Central memory CD8-positive, alpha-beta T cell (primary cell): Measurements from ENCODE around the gene SMCO3.

ENCODE experiments used
- ATAC-seq: fragments of 150-1000 bp; cut with Tn5 transposase; replicated peaks from 2 replicates; pipeline ENCODE4 v1.10.0; 2022; ENCODE audit warnings: mild to moderate bottlenecking, moderate FRiP score, moderate number of reproducible peaks; ENCODE audit not compliant: poor library complexity, severe bottlenecking; ENCODE audit errors: extremely low read depth
- DNase-seq, 2 donors: peaks; one replicate each; pipeline ENCODE4 v3.0.0; 2021; ENCODE audit warnings: low spot score in 2 of 2
- H3K27ac Mint-ChIP-seq: one replicate; pipeline ENCODE4 v1.8.0; 2022; ENCODE audit warnings: low read depth, mild to moderate bottlenecking, moderate library complexity, mixed read lengths
- H3K27me3 Mint-ChIP-seq: one replicate; pipeline ENCODE4 v1.8.0; 2022; ENCODE audit warnings: mixed read lengths
- H3K36me3 Mint-ChIP-seq: one replicate; pipeline ENCODE4 v1.8.0; 2022; ENCODE audit warnings: mild to moderate bottlenecking, moderate library complexity, mixed read lengths; ENCODE audit not compliant: insufficient read depth
- H3K4me1 Mint-ChIP-seq: one replicate; pipeline ENCODE4 v1.8.0; 2022; ENCODE audit warnings: mixed read lengths
- H3K4me3 Mint-ChIP-seq: one replicate; pipeline ENCODE4 v1.8.0; 2022; ENCODE audit warnings: mild to moderate bottlenecking, moderate library complexity, mixed read lengths
- H3K9me3 Mint-ChIP-seq: one replicate; pipeline ENCODE4 v1.8.0; 2022; ENCODE audit warnings: mixed read lengths

Gene SMCO3

DNA sequence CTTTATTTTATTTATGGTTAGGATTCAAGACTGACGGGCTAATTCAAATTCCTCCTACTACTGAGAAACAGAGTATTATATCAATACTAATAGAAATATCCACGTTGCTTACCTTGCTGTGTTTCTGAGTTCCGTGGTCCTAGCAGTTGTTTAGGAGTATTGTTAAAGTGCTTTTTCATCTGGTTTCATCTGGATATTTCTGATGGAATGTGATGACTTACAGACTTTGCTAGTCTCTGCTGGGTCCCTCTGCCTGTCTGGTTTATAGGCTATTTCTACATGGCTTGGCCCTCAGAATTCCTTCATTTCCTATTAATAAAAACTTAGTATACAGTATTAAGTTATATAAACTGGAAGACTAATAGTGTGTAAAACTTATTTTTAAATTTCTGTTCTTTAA lies at the start of gene SMCO3:
Gene SMCO3, minus strand, starts transcription at position 169 of the 400 bp plus-strand sequence. CDS start 7,502 bp downstream, outside the sequence.
- no peaks in the 10 kb centered on the region for H3K36me3 Mint-ChIP-seq

DNA sequence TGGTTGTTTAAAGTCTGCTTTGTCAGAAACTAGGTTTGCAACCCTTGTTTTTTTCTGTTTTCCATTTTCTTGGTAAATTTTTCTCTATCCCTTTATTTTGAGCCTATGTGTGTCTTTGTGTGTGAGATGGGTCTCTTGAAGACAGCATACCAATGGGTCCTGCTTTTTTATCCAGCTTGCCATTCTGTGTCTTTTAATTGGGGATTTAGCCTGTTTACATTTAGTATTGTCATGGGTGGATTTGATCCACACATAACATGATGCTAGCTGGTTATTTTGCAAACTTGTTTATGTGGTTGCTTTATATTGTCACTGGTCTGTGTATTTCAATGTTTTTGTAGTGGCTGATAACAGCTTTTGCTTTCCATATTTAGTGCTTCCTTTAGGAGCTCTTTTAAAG lies 46.5 kb upstream of the SMCO3 start:
- no peaks in the 10 kb centered on the region for H3K4me1 Mint-ChIP-seq
- H3K27ac Mint-ChIP-seq = no peak overlapping the region
- peaks cover 4% of the 10 kb centered on the region for H3K36me3 Mint-ChIP-seq
- no peak for ATAC-seq
- no peak overlapping the region for H3K4me3 Mint-ChIP-seq
- peaks cover 5% of the 10 kb centered on the region for H3K9me3 Mint-ChIP-seq
- peaks cover 17% of the 10 kb centered on the region for H3K27me3 Mint-ChIP-seq
- DNase-seq = no peak

More for the DNA sequence above, at the start of gene SMCO3:
- H3K9me3 Mint-ChIP-seq = no peaks in the 10 kb centered on the region
- H3K27ac Mint-ChIP-seq = no peak within 1 kb of the TSS
- no peaks in the 10 kb centered on the region for H3K4me1 Mint-ChIP-seq
- H3K4me3 Mint-ChIP-seq = no peak within 1 kb of the TSS
- H3K27me3 Mint-ChIP-seq = no peaks in the 10 kb centered on the region
- no peak for DNase-seq
- ATAC-seq = no peak

DNA sequence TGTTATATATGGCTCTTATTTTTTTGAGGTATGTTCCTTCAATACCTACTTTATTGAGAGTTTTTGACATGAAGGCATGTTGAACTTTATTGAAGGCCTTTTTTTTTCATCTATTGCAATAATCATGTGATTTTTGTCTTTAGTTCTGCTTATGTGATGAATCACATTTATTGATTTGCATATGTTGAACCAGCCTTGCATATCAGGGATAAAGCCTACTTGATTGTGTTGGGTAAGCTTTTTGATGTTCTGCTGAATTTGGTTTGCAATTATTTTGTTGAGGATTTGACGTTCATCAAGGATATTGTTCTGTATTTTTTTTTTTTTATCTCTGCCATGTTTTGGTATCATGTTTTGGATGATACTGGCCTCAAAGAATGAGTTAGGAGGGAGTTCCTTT lies 44.5 kb upstream of the SMCO3 start:
- Mint-ChIP-seq H3K4me1 (no peaks in the 10 kb centered on the region), H3K27ac (no peak overlapping the region)
- no peak for DNase-seq

DNA sequence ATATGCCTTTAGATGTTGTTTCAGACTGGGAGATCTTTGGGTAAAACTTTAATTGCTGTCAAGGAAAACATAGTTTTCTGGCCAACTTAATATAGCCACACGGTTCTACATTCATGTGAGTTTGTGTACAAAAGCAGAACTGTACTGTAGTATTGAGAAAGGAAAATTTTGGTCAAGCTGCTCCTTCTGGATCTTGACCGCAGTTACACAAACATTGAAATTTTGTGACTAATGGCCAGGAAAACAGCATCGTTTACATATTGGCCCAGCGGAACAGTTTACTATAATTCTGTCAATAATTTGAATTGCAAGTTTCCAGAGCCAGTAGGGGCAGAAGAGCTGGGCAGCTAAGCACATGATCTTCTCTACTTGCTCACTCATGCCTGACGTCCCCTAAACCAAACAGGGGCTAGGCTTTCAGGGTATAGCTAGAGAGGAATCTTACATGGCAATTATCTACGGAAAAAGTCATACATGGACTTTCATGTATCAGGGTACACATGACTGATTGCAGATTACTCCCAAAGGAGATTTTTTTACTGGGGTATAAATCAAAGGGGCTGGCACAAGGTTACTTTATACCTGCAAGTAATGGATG lies 40.7 kb upstream of the SMCO3 start:
- Mint-ChIP-seq H3K9me3 (no peaks in the 10 kb centered on the region), H3K4me3 (no peak overlapping the region), H3K27me3 (no peaks in the 10 kb centered on the region), H3K27ac (no peak overlapping the region), H3K4me1 (no peaks in the 10 kb centered on the region), H3K36me3 (peaks cover 4% of the 10 kb centered on the region)
- no peak for DNase-seq
- ATAC-seq = no peak

More for the DNA sequence above, 44.5 kb upstream of the SMCO3 start:
- no peak for ATAC-seq
- Mint-ChIP-seq H3K27me3 (no peaks in the 10 kb centered on the region), H3K4me3 (no peak overlapping the region), H3K9me3 (peaks cover 5% of the 10 kb centered on the region), H3K36me3 (peaks cover 4% of the 10 kb centered on the region)

DNA sequence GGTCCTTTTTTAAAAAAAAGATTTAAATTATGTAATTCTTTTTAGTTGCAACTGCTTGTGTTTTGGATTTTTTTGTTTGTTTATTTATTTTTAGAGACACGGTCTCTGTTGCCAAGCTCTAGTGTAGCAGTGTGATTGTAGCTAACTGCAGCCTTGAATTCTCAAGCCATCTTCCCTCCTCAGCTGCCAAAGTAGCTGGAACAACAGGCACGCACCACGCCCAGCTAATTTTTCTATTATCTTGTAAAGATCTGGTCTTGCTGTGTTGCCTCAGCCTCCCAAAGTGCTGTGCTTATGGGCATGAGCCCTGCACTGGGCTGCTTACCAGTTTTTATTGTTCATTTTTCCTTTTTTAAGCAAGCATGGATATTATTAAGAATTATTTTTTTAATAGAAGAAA lies 40.0 kb upstream of the SMCO3 start:
- Mint-ChIP-seq H3K36me3 (peaks cover 4% of the 10 kb centered on the region), H3K4me3 (no peak overlapping the region), H3K27ac (no peak overlapping the region), H3K4me1 (no peaks in the 10 kb centered on the region), H3K27me3 (no peaks in the 10 kb centered on the region), H3K9me3 (no peaks in the 10 kb centered on the region)
- ATAC-seq (no peak), DNase-seq (no peak)

DNA sequence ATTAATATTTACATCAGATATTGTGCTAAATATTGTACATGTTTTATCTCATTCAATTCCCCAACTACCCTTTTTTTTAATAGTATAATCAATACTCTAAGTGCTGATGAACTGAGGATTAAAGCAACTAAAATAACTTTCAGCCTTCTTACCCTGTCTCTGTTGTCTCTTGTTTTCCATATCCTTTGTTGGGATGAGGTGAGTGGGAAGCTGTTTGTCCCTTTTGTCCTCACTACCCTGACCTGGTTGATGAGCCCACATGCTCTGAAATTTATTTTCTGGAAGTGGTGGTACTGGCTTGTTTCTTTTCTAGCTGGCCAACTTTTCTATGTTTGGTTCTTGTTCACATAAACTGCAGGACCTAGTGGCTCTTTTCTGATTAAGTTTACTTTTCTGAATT lies 38.9 kb upstream of the SMCO3 start:
- Mint-ChIP-seq H3K4me1 (no peaks in the 10 kb centered on the region), H3K9me3 (no peaks in the 10 kb centered on the region), H3K4me3 (no peak overlapping the region), H3K36me3 (peaks cover 4% of the 10 kb centered on the region), H3K27me3 (no peaks in the 10 kb centered on the region), H3K27ac (no peak overlapping the region)
- no peak for DNase-seq
- ATAC-seq = no peak

DNA sequence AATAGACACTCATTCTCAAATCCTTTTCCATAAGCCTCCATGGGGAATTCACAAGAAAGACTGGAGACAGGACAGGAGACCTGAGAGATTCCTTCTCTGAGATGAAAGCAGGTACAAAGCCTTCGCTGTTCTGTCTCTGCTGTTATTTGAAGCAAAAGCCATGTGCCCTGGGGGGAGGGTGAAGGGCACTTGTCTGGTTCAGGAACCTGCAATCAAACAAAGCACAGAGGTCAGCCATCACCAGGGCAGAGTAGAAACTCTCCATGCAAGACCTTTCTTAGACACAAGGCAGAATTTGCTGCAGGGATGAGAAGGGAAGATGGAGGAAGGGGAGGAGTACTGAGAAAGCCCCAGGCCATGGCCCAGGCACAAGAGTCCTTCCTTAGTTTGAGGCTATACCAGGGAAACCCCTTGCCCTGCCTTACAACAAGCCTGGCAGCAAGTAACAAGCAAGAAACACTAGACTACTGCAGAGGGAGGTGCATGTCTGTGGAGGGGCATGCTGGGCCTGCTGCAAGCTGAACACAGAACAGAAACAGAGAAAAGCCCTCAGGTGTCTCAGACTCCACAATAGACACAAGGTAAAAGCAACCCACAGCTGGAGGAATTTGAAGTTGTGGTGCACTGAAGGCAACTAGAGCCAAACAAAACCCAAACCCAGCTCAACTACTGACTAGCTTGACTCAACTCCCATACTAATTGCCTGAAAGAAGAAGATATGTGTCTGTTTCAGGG lies 37.1 kb upstream of the SMCO3 start:
- DNase-seq = no peak
- Mint-ChIP-seq H3K27me3 (no peaks in the 10 kb centered on the region), H3K4me1 (no peaks in the 10 kb centered on the region), H3K4me3 (no peak overlapping the region), H3K36me3 (peaks cover 2% of the 10 kb centered on the region), H3K9me3 (no peaks in the 10 kb centered on the region), H3K27ac (no peak overlapping the region)
- ATAC-seq = no peak

DNA sequence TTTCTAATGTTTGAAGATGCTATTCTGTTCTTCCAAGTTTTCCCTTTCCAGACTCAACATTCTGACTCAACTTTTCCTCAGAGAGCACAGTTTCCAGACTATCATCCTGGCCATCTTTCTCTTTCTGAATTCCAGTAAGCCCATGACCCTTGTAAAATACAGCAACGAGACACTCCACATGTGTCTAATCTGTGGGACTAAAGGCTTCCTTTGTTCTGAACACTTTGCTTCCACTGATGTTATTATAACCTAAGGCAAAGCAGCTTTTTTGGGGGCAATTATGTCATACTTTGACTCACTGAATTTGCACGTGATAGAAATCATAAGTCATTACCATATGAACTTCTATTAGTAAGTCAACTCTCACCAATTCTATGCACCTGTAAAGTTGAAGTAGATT lies 35.7 kb upstream of the SMCO3 start:
- Mint-ChIP-seq H3K4me3 (no peak overlapping the region), H3K4me1 (peaks cover 6% of the 10 kb centered on the region), H3K9me3 (no peaks in the 10 kb centered on the region), H3K36me3 (peaks cover 6% of the 10 kb centered on the region), H3K27ac (no peak overlapping the region), H3K27me3 (no peaks in the 10 kb centered on the region)
- DNase-seq = no peak
- no peak for ATAC-seq

DNA sequence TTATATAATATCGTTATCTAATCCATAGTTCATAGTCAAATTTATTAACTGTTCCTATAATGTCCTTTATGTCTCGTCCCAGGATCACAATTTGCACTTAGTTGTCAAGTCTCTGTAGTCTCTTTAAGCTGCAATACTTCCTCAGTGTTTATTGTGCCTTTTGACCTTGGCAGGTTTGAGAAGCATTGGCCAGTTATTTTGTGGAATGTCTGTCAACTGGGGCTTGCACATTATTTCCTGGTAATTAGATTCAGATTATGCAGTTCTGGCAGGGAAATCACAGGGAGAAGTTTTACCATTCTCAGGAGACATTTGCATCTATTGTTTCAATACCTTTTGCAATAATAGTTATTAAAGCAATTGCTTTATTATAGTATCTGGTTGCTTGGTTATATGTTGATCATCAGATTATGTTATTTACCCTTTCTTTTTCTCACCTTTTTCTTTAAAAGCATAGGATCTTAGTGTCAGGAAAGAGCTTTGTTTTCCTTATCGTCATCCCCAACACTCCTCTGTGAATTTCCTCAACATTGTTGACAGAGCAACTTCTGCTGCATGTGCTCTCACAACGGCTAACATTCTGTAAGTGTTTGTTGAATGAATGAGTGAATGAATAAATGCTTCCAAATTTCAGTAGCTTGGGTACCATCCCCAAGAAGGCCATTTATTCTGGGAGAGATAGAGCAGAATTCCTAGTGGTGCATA lies 33.0 kb upstream of the SMCO3 start:
- H3K9me3 Mint-ChIP-seq = no peaks in the 10 kb centered on the region
- ATAC-seq = no peak
- peaks cover 4% of the 10 kb centered on the region for H3K36me3 Mint-ChIP-seq
- peaks cover 6% of the 10 kb centered on the region for H3K4me1 Mint-ChIP-seq
- H3K27me3 Mint-ChIP-seq = no peaks in the 10 kb centered on the region
- H3K4me3 Mint-ChIP-seq = no peak overlapping the region
- DNase-seq = no peak
- no peak overlapping the region for H3K27ac Mint-ChIP-seq

DNA sequence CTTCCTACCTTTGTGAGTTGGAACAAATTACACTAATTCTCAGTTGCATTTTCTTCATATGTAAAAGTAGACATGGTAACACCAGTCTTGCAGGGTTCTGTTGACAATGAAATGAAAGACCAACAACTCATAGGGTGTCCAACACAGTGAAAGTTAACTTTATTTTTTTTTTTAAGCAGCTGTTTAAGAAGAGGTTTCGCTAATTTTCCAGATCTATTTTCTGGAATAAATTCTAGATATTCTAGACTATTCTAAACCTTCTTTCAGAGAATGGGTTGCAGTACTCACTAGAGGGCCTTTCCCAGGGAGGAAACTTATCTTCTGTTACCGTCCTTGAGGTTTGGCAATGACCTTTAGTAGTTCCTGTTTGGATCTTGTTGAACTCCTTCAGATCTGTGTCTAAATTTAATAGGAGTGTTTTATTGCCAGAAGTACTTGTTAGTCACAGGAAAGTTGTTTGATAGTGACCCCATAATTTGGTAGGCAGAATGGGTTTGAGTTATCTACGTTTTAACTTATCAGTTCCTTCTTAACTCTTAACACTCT lies 32.1 kb upstream of the SMCO3 start:
- peaks cover 6% of the 10 kb centered on the region for H3K4me1 Mint-ChIP-seq
- H3K4me3 Mint-ChIP-seq = no peak overlapping the region
- ATAC-seq (no peak), DNase-seq (no peak)
- H3K36me3 Mint-ChIP-seq = peaks cover 4% of the 10 kb centered on the region
- H3K9me3 Mint-ChIP-seq = no peaks in the 10 kb centered on the region
- H3K27me3 Mint-ChIP-seq = no peaks in the 10 kb centered on the region
- no peak overlapping the region for H3K27ac Mint-ChIP-seq

DNA sequence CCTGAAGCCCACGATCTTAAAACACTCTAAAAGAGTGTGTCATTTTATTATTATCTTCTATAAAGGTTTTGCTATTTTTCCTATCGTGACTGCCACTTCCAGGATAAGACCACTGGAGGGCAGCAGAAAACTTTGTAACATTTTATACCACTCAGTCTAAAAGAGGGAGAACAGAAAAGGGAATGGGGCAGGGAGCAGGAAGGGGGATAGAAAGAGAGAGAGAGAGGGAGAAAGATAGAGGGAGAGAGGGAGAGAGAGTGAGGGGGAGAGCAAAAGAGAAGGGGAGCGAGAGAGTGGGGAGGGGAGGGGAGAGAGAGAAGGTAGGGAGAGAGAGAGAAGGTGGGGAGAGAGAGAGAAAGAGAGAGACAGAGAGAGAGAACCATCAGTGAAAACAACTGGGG lies 31.4 kb upstream of the SMCO3 start:
- Mint-ChIP-seq H3K4me3 (no peak overlapping the region), H3K9me3 (no peaks in the 10 kb centered on the region), H3K4me1 (peaks cover 6% of the 10 kb centered on the region), H3K36me3 (peaks cover 4% of the 10 kb centered on the region), H3K27me3 (peaks cover 6% of the 10 kb centered on the region), H3K27ac (no peak overlapping the region)
- ATAC-seq (no peak), DNase-seq (peak in 1 of 2 donors; percentile 30)

DNA sequence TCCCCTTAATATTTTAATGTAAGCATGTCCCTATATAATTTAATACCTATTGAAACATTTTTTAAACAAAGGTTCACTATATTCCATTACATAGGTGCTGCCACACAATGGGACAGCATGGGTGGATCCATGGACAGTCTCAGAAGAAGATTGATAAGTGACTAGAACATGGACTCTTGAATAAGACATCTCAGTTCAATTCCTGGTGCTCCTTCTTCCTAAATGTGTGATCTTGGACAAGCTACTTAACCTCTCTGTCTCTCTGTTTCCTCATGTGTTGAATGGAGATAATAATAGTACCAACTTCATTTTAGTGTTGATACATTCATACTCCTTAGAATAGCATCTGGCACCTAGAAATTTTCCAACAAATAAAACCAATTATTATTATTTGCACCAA lies 30.4 kb upstream of the SMCO3 start:
- H3K4me3 Mint-ChIP-seq = no peak overlapping the region
- no peak for ATAC-seq

More for the DNA sequence above, 30.4 kb upstream of the SMCO3 start:
- Mint-ChIP-seq H3K27me3 (peaks cover 15% of the 10 kb centered on the region), H3K36me3 (peaks cover 4% of the 10 kb centered on the region), H3K9me3 (no peaks in the 10 kb centered on the region), H3K4me1 (peaks cover 6% of the 10 kb centered on the region), H3K27ac (no peak overlapping the region)
- DNase-seq = no peak
